Measurements from ENCODE around the gene MORF4L1. TPM values are rescaled to one million over a fixed set of nuclear protein-coding genes. Genes with fewer than 3 reads are reported as not detected.
"Not testable (repeated sequence)": the region's sequence is repeated elsewhere in the genome, so short reads cannot be mapped to it uniquely, and the experiment has no call there.

Gene MORF4L1
- total RNA-seq, 1 donor from 2014 or later: 96.5 TPM

DNA sequence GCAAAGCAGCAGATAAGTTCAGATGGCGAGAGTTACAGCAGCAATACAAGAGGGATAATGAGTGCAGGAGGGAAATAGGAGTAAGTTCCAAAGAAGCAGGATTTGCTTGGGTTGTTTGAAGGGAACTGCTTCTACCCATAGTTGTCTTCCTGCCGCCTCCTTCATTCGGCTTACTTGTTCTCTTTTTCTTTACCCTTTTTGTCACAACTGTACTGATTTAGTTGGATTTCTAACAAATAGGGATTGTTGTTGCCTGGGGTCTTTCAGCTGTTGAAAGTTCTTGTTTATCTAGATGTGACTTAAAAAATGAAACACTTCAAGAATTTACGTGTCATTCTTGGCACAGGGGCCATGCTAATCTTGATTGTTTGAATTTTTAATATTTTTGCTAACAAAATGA is 25.9 kb downstream of the MORF4L1 start:
- no peak for ATAC-seq
- DNase-seq (ENCODE audit: low spot score): no peak

DNA sequence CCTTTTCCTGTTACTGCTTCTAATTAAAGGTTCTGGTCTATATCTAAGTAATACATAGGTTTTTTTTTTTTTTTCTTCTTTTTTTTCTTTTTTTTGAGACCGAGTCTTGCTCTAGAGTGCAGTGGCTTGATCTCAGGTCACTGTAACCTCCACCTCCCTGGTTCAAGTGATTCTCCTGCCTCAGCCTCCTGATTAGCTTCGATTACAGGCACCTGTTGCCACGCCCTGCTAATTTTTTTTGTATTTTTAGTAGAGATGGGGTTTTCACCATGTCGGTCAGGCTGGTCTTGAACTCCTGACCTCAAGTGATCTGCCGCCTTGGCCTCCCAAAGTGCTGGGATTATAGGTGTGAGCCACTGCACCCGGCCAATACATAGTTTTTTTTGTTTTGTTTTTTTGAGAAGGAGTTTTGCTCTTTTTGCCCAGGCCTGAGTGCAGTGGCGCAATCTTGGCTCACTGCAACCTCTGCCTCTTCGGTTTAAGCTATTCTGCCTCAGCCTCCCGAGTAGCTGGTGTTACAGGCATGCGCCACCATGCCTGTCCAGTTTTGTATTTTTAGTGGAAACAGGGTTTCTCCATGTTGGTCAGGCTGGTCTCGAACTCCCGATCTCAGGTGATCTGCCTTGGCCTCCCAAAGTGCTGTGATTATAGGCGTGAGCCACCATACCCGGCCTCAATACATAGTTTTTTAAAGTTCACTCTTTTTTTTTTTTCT is 28.3 kb downstream of the MORF4L1 start:
- DNase-seq (ENCODE audit: low spot score); ATAC-seq: not testable (repeated sequence)

DNA sequence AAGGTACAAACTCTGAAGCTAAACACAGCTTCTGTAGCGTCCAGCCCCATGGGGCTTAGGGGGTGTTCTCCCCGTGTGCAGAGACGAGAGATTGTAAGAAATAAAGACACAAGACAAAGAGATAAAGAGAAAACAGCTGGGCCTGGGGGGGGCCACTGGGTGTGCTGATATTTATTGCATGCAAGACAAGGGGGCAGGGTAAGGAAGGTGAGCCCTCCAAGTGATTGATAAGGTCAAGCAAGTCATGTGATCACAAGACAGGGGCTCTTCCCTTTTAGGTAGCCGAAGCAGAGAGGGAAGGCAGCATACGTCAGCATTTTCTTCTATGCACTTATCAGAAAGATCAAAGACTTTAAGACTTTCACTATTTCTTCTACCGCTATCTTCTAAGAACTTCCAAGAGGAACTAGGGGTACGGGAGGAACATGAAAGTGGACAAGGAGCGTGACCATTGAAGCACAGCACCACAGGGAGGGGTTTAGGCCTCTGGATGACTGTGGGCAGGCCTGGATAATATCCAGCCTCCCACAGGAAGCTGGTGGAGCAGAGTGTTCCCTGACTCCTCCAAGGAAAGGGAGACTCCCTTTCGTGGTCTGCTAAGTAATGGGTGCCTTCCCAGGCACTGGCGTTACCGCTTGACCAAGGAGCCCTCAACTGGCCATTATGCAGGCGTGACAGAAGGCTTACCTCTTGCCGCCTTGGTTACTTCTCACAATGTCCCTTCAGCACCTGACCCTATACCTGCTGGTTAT is 29.8 kb downstream of the MORF4L1 start:
- not testable (repeated sequence) for DNase-seq (ENCODE audit: low spot score); ATAC-seq

- ATAC-seq: no peak
- no peak for DNase-seq (ENCODE audit: low spot score)
Observed at GRCh38 chr15:78904599-78905358, 32.1 kb downstream of the MORF4L1 start.

- peak; percentile 84 for DNase-seq (ENCODE audit: low spot score)
- ATAC-seq: peak; percentile 81
Observed at GRCh38 chr15:78906316-78906620, 33.6 kb downstream of the MORF4L1 start.

GRCh38 chr15:78907577-78907976 is 34.9 kb downstream of the MORF4L1 start:
- no peak for ATAC-seq
- DNase-seq (ENCODE audit: low spot score): no peak

DNA sequence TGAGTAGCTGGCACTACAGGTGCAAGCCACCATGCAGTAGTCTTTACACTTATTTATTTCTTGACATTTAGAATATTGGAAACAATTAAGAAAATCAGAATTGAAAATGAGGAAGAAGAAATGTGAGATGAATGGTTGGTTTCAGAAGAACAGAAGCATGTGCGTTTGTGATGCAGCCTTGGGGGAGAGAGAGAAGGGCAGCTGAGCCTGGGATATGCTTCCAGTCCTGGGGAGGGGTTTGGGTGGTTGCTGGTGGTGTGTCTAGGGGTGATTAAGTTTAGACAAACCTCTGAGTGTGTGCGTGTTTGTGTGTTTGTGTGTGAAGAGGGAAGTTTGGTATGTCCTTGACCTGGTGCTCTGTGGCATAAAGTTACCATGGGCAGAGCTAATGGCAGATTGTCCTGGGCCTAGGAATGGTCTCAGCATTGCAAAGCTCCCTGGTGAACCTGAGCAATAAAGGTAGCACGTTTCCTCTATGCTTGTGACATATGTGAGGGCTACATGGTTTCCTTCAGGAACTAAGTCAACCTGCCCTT is 36.5 kb downstream of the MORF4L1 start:
- no peak for ATAC-seq
- no peak for DNase-seq (ENCODE audit: low spot score)

- DNase-seq (ENCODE audit: low spot score): no peak
- peak; percentile 65 for ATAC-seq
Observed at GRCh38 chr15:78909791-78910228, 37.1 kb downstream of the MORF4L1 start.

- ATAC-seq (no peak), DNase-seq (ENCODE audit: low spot score) (no peak)
Observed at GRCh38 chr15:78910271-78910670, 37.6 kb downstream of the MORF4L1 start.

DNA sequence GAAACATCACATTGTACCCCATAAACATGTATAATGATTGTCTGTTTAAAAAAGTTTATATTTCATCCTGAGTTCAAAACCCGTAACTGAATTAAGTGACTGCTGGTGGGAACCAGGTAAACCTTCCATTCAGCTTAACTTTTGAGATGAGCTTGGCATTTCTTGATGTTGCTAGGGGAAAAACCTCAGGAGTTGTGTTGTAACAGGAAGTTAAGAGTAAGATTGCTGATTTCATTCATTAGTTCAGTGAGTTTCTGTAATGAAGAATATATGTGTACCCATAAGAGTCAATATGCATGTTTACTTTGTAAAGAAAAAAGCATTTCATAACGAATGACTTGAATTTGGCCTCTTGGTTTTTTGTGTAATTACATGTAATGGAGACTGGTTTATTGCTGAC is 39.6 kb downstream of the MORF4L1 start:
- ATAC-seq: no peak
- no peak for DNase-seq (ENCODE audit: low spot score)

DNA sequence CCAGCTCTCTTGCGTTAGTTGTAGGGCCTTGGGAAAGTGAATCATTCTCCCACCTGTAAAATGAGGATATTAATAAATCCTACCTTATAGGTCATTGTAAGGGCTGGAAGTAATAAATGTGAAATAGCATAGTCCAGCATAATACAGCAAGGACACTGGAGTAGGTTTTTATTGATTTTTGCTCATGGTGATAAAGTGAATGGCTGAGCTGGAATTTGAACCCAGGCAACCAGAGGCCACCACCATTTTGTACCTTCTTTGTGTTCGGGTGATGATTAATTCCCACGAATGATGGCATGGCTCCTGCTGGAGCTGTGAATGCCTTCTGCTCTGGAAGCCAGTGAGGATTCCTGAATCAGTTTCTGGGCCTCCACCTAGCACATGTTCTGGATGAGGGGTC is 40.3 kb downstream of the MORF4L1 start:
- ATAC-seq (no peak), DNase-seq (ENCODE audit: low spot score) (no peak)

GRCh38 chr15:78914027-78914764 is 41.5 kb downstream of the MORF4L1 start:
- no peak for DNase-seq (ENCODE audit: low spot score)
- peak; percentile 70 for ATAC-seq

GRCh38 chr15:78915341-78916087 is 42.8 kb downstream of the MORF4L1 start:
- DNase-seq (ENCODE audit: low spot score): no peak
- ATAC-seq: peak; percentile 46

DNA sequence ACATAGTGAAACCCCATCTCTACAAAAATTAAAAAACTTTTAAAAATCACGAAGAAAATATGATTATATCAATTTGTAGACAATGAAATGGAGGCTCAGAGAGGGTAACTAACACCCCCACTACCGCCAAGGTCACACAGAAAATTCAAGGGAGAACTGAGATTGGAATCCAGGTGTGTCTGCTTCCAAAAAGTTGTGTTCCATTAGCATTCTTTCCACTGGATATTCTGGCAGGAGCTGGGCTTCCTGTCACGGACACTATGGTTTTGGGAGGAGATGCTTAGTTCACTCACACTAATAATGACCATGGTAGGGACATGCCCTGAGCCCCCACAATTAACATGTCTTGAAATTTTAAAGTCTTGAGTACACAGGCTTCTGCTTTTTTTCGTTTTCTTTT is 43.4 kb downstream of the MORF4L1 start:
- no peak for ATAC-seq
- DNase-seq (ENCODE audit: low spot score): no peak

- no peak for ATAC-seq
- no peak for DNase-seq (ENCODE audit: low spot score)
Observed at GRCh38 chr15:78917888-78918287, 45.2 kb downstream of the MORF4L1 start.

- no peak for DNase-seq (ENCODE audit: low spot score)
- ATAC-seq: no peak
Observed at GRCh38 chr15:78921517-78921916, 48.8 kb downstream of the MORF4L1 start.

DNA sequence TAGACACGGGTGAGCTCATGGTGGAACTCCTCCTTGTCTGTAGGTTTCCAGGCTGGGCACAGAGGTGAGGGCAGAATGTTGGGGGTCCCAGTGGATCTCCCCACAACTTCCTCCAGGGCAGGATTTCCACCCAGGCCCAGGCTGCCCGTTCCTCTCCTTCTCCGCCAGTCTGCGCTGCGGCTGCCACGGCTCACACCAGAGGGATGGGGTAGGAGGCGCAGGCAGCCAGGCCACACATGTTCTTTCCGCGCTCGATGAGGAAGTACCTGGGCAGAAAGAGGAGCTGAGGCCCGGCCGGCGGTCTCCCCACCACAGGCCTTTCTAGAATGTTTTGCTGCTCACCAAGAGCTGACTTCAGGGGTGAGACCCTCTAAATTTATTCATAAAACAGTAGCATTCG is 49.2 kb downstream of the MORF4L1 start:
- DNase-seq (ENCODE audit: low spot score): no peak
- no peak for ATAC-seq

DNA sequence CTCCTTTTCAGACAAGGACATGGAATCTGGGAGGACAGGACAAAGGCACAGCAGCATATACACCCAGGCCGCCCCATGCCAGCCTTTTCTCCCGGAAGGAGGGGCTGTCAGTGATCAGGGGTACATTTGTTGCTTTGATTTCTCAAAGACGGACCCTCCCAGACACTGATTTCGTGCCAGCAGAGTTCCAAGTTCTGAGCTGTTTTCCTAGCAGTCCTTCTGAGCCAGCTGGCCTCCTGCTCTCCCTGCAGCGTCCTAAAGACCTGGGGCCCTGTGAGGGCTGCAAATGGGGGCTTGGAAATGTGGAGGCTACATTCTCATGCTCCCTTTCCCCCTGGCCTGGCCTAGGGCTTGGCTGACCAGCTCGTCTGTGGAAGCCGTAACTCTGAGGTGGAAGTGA is 49.8 kb downstream of the MORF4L1 start:
- DNase-seq (ENCODE audit: low spot score) (no peak), ATAC-seq (no peak)

DNA sequence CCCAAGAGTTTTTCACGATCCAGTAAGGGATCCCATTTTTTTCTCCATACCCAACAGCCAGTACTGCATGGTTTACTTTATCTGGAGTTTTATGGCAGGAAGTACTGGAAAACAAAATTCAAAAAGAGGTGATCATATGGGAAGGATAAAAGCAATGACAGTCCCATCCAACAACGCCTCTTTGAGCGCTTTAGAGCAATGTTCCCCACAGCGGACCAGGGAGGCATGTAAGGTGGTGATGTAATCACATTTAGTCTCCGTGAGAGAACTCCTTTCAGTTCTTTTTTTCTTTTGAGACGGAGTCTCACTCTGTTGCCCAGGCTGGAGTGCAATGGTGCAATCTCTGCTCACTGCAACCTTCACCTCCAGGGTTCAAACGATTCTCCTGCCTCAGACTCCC is 50.3 kb downstream of the MORF4L1 start:
- ATAC-seq (no peak), DNase-seq (ENCODE audit: low spot score) (no peak)

Measured in left lobe of liver (tissue), 2 donors.